ENCODE results near the gene MXRA7.
A peak's percentile ranks its signal among the peaks of the same experiment; 100 is the strongest.

GRCh38 chr17:76671123-76671911, 39.4 kb downstream of the MXRA7 start:
- TF ChIP-seq EP300 (IDR thresholded peaks at IDR 0.05; ENCODE audit: borderline replicate concordance in 1 of 2, low read depth in 1 of 2, low read length in 1 of 2) (no peak; a peak in 1 of 4 replicates), RXRA (IDR thresholded peaks at IDR 0.05; ENCODE audit: borderline replicate concordance, low read depth) (no peak), YY1 (IDR thresholded peaks at IDR 0.05; ENCODE audit: low read depth) (no peak), TAF1 (IDR thresholded peaks at IDR 0.05; ENCODE audit: borderline replicate concordance, low read depth, low read length) (no peak), POLR2AphosphoS5 (IDR thresholded peaks at IDR 0.05; ENCODE audit: low read depth, low read length) (no peak), MEF2A (IDR thresholded peaks at IDR 0.05; ENCODE audit: borderline replicate concordance, low read depth) (no peak), TEAD4 (IDR thresholded peaks at IDR 0.05; ENCODE audit: borderline replicate concordance, insufficient read depth) (no peak), RCOR1 (IDR thresholded peaks at IDR 0.05; ENCODE audit: low read length) (no peak), MAX (IDR thresholded peaks at IDR 0.05; ENCODE audit: low read depth) (peak; percentile 44), SIN3A (IDR thresholded peaks at IDR 0.05; ENCODE audit: borderline replicate concordance, low read depth, low read length) (peak; percentile 68; the same call in 1 of the 2 replicates)
- TF ChIP-seq, protein P1, sequence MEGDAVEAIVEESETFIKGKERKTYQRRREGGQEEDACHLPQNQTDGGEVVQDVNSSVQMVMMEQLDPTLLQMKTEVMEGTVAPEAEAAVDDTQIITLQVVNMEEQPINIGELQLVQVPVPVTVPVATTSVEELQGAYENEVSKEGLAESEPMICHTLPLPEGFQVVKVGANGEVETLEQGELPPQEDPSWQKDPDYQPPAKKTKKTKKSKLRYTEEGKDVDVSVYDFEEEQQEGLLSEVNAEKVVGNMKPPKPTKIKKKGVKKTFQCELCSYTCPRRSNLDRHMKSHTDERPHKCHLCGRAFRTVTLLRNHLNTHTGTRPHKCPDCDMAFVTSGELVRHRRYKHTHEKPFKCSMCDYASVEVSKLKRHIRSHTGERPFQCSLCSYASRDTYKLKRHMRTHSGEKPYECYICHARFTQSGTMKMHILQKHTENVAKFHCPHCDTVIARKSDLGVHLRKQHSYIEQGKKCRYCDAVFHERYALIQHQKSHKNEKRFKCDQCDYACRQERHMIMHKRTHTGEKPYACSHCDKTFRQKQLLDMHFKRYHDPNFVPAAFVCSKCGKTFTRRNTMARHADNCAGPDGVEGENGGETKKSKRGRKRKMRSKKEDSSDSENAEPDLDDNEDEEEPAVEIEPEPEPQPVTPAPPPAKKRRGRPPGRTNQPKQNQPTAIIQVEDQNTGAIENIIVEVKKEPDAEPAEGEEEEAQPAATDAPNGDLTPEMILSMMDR (IDR thresholded peaks at IDR 0.05): no peak
- TF ChIP-seq, protein P2, sequence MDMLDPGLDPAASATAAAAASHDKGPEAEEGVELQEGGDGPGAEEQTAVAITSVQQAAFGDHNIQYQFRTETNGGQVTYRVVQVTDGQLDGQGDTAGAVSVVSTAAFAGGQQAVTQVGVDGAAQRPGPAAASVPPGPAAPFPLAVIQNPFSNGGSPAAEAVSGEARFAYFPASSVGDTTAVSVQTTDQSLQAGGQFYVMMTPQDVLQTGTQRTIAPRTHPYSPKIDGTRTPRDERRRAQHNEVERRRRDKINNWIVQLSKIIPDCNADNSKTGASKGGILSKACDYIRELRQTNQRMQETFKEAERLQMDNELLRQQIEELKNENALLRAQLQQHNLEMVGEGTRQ (IDR thresholded peaks at IDR 0.05; ENCODE audit: borderline replicate concordance, low read depth, low read length): no peak
- TF ChIP-seq, protein P3, sequence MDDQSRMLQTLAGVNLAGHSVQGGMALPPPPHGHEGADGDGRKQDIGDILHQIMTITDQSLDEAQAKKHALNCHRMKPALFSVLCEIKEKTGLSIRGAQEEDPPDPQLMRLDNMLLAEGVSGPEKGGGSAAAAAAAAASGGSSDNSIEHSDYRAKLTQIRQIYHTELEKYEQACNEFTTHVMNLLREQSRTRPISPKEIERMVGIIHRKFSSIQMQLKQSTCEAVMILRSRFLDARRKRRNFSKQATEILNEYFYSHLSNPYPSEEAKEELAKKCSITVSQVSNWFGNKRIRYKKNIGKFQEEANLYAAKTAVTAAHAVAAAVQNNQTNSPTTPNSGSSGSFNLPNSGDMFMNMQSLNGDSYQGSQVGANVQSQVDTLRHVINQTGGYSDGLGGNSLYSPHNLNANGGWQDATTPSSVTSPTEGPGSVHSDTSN (IDR thresholded peaks at IDR 0.05): peak; percentile 100
- TF ChIP-seq, protein P4, sequence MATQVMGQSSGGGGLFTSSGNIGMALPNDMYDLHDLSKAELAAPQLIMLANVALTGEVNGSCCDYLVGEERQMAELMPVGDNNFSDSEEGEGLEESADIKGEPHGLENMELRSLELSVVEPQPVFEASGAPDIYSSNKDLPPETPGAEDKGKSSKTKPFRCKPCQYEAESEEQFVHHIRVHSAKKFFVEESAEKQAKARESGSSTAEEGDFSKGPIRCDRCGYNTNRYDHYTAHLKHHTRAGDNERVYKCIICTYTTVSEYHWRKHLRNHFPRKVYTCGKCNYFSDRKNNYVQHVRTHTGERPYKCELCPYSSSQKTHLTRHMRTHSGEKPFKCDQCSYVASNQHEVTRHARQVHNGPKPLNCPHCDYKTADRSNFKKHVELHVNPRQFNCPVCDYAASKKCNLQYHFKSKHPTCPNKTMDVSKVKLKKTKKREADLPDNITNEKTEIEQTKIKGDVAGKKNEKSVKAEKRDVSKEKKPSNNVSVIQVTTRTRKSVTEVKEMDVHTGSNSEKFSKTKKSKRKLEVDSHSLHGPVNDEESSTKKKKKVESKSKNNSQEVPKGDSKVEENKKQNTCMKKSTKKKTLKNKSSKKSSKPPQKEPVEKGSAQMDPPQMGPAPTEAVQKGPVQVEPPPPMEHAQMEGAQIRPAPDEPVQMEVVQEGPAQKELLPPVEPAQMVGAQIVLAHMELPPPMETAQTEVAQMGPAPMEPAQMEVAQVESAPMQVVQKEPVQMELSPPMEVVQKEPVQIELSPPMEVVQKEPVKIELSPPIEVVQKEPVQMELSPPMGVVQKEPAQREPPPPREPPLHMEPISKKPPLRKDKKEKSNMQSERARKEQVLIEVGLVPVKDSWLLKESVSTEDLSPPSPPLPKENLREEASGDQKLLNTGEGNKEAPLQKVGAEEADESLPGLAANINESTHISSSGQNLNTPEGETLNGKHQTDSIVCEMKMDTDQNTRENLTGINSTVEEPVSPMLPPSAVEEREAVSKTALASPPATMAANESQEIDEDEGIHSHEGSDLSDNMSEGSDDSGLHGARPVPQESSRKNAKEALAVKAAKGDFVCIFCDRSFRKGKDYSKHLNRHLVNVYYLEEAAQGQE (IDR thresholded peaks at IDR 0.05; ENCODE audit: low read depth, low read length): no peak

Data from SK-N-SH (cell line).